HG02678 (cell line): Measurements from ENCODE around the gene BICD2.
"Not testable (repeated sequence)": the region's sequence is repeated elsewhere in the genome, so short reads cannot be mapped to it uniquely, and the experiment has no call there.

Experiments used
- ATAC-seq: cut with Tn5 transposase; IDR thresholded peaks from one replicate; pipeline ENCODE4 v1.9.1; 2021; ENCODE audit warnings: mild to moderate bottlenecking, moderate library complexity; ENCODE audit not compliant: unreplicated experiment

BICD2 gene

DNA sequence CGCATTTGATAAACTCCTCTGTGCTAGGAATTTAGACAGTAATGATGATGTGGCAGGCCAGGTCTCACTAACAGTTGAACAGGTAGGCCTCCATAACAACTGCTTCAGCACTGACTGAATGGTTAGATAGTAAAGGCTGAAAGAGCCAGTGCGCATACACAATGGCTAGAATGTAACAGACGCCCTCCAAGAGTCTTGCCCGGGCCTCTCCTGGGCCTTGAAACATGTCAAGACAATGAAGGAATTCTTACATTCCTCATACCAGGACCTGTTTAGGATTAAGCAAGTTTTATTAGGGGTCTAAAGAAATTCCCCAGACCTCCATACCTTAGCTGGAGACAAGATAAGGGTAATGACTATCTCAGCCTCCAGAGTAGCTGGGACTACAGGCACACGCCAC lies 6.7 kb upstream of the BICD2 start:
- no peak for ATAC-seq

DNA sequence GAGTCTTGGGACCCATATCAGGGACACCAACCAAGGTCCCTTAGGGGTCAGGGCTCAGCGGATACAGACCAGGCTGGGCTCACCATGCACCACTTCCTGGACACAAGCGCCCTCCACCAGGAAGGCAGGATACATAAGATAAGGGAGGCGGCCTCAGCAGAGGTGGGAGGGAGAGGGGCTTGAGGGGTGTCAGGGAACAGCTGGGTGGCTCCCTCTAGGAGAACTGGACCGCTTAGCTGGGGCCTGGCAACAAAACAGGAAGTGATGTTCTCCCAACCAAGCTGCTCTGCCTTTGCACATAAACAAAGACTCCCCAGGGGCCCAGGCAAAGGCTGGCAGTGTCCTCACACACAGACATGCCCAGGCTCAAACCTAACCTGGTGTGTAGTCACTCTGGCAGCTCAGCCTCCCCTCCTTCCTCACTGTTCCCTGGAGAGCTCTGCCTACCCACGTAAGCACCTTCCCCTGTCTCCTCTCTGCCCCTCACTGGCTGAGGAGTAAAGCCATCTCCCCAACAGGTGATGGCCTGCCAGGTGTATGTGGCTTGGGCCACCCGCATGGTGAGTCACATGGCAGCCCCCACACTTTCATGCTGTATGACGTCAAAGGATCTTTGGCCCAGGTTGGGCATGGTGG lies 5.8 kb upstream of the BICD2 start:
- ATAC-seq, result no peak

DNA sequence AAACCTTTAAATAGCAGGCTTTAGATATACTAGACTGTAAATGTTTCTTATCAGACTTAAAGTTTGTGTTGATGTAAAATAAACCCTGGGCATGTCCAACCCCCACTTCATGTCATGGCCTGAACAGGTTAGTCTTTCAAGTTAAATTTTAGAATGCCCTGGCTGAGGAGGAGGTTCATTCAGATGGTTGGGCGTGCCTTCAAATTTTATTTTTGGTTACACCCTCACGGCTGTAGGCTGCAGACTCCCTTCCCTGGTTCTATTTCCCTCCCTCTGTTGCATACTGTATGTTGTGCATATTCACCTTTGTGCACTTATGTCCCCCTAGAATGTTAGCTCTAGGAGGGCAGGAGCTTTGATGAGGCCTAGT lies 5.3 kb upstream of the BICD2 start:
- no peak for ATAC-seq

DNA sequence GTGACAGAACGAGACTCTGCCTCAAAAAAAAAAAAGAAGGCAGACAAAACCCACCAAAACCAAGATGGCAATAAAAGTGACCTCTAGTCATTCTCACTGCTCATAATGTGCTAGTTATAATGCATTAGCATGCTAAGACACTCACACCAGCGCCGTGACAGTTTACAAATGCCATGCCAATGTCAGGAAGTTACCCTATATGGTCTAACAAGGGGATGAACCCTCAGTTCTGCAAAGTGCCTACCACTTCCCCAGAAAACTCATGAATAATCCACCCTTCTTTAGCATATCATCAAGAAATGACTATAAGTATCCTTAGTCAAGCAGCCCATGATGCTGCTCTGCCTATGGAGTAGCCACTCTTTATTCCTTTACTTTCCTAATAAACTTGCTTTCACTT lies 4.7 kb upstream of the BICD2 start:
- no peak for ATAC-seq

DNA sequence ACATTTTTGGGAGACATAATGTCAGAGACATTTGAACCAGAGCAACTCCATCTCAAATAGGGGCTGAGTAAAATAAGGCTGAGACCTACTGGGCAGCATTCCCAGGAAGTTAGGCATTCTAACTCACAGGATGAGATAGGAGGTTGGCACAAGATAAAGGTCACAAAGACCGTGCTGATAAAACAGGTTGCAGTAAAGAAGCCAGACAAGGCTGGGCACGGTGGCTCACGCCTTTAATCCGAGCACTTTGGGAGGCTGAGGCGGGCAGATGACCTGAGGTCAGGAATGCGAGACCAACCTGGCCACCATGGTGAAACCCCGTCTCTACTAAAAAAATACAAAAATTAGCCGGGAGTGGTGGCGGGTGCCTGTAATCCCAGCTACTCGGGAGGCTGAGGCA lies 4.2 kb upstream of the BICD2 start:
- ATAC-seq, result not testable (repeated sequence)

DNA sequence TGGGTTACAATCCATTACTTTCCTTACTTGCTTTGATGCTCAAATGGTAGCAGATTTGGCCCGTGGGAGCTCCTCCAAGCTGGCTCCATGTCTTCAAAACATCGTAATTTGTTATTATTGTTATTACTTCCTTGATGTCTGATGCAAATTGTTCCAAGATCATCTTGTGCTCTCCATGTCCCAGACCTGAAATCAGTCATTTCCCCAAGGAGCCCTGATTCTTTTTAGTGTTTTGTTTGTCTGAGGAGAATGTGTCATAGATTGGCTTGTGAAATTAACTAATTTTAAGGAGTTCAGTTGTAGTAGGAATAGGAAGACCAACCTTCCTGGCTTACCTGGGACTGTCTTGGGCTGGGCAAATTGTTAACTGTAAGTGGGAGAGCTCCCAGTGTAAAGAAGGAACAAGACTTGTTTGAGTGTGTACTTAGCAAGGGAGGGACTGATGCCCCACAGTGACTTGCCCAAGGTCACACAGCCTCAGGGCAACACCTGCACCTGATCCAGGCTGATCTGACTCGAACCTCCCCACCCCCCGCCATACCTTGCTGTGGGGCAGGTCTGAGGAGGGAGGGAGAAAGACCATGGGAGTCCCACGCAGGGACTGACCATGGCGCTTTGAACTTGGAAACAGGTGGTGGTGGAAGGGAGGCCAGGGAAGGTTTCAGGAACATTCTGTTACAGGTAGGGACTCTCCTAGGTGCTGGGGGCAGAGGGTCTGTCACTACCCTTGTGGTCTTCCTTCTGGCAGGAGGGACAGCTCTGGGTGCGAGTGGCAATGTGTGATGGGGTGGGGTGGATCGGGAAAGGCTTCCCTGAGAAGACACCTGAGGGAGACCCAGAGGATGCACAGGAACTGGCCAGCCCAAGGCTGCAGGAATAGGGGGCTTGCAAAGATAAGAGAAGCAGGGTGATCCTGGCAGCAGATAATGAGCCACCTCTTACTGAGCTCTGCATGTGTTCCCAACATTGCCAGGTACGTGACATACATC lies 2.7 kb upstream of the BICD2 start:
- ATAC-seq, result no peak

DNA sequence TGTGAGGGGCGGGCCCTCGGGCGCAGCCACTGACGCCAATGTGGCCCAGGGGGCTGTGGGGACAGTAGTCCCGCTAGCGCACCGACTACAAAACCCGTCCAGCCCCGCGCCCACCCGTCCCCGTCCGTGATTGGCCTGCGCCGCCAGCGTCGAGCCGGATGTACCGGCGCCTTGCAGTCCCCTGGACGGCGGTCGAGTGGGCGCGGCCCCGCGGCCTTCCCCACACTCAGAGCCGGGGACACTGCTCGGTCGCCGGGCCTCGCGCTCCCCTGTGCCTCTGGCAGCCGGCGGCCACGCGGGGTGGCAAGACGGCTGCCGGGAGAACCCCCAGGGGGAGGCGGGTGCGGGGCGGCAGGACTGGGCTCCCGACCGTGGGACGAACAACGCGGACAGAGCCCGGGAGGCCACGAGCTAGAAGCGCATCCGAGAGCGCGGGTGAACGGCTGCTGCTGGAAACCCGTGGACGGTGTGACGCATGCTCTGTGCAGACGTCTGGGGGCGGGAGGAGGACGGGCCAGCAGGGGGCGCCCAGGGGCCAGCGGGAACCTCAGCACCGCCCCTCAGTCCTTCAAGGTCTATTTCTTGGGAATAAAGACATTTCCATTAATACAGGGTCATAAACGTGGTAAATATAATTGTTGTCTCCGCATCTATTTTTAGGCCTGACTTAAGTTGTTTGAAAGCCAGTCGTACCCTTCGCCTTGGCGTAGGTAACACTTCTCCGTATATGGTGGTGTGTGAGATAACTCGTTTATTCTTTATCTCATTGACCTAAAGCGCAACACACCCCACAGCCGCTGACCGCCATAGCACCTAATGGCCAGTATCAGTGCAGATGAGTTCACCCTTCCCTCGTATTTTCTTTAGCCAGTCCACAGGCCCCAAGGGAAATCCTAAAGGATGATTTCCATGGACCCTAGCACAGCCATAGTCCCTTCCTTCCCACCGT lies 629 bp upstream of the BICD2 start:
- ATAC-seq, result peak; percentile 94

DNA sequence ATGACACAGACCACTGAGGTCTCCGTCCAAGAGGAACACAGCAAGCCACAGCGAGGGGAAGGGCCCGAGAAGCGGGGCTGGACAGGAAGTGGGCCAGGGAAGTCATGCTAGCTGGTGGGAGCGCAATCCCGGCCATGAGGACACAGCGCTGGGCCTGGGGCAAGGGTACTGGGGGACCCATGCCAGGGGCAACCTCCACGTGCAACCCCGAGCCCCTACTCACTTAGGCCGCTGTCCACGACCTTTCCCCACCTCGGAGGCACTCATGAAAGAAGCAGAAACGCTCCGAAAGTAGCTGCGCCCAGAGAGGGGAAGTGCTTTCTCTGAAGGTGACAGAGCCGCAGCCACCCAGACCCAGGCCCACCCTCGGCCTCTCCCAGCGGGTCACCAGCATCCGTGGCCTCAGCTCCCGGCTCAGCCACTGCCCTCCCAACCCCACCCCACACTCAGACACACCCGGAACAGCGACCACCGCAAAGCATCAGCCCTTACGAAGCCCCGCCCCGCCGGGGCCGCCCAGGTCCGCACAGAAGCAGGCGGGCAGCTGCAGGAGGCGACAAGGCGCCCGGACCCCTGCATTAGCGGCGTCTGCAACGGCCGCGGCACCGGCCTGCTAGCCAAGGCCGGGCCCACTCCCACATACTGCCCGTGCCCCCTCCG lies 782 bp downstream of the BICD2 start:
- no peak for ATAC-seq

DNA sequence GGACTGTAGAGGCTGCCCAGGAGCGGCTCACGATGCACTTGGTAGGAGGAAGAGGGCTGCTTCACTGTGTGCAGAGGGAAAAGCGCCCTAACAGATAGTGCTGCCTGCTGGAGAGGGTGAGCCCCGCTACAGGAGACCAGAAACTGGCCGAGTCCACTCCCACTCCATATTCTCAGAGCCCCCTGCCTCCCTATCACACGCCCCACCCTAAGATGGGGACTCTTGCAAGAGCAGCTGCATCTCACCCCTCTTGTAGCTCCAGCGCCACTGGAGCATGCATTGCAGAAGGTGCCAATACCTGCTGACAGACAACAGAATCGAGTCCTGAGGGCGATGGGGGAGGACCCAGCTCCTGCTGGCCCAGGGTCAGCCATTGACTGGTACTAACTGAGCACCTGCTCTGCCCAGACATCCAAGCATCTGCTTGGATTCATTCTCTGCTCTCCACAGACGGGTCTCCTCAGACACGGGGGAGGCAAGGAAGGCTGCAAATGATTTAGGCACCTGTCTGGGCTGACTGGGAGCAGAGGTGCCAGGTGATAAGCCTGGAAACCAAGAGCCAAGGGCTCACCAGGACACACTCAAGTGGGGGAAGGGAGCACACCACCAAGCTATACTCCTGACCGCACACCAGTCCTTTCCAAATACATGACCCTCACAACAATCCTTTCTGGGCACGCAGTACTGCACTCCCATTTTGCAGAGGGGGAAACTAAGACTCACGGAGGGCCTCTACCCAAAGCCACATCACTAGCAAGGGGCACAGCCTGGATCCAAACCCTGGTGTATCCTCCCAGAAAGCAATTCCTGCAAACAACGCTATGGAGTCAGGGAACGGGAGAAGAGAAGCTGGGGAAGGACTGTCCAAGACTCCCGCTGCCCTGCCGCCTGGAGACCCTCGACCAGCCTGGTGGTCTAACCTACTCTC lies 1.6 kb downstream of the BICD2 start:
- no peak for ATAC-seq

DNA sequence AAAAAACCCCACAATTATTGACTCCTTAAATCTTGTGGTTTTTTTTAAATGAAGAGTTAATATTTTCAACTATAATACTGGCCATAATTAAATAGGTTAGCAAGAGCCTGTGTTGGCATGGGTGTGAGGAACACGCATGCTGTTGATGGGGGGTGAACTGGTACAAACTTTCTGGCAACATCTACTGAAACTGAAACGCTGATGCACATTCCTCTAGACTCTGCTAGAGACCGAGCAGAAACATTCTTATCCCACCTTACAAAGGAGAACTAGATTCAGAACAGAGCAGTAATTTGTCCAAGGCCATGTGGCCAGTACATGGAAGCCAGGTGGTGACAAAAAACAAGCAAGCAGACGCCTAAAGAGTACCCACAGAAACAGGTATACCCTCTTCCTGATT lies 2.4 kb downstream of the BICD2 start:
- no peak for ATAC-seq

DNA sequence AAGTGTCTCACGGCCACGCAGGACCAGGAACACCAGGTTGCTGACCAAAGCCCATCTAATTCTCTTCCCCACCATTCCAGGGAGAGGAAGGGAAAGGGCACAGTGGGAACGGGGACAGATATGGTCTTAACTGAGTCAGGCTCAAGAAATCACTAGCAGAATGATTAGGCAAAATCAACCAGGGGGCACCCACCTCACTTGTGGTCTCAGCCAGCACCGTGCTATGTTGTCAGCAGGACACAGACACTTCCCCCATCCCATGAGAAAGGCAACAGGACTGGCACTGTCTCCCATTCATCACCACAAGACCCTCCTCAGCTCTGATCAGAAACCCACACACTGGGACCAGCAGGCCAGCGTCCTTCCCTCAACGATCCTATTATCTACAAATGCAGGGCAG lies 2.9 kb downstream of the BICD2 start:
- no peak for ATAC-seq

DNA sequence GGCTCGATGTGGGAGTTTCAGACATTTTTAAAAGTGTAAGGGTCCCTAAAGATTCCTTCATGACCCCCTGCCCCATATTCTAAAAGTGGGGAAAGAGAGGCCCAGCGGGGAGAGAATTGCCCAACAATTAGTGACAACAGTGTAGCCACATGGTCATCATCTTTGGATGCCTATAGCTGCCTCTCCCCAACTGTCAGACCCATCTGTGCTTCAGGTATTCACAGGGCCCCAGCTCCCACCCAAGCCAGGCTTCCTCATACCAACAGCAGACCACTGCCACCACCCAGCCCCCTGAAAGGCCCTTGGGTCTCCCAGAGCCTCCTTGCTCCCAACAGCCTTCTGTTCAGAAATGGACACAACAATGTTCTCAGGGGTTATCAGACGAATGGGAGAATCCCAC lies 4.1 kb downstream of the BICD2 start:
- no peak for ATAC-seq

DNA sequence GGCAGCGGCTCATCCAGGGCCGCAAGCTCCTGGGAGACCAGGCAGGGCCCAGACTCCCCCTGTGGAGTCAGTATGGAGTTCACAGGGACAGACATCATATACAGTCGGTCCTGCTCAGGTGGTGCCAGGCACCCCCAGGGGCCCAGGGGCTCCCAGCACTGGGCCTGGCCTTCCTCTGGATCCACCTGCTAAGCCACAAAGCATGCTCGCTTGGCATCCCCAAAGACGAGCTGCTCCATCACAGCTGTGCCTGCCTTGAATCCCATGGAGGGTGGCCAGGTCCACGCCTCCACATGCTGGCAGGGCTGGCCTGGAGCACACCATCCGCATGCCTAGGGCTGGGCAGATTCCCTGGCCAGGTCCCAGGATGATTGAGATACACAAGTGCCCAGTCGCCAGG lies 4.6 kb downstream of the BICD2 start:
- no peak for ATAC-seq

DNA sequence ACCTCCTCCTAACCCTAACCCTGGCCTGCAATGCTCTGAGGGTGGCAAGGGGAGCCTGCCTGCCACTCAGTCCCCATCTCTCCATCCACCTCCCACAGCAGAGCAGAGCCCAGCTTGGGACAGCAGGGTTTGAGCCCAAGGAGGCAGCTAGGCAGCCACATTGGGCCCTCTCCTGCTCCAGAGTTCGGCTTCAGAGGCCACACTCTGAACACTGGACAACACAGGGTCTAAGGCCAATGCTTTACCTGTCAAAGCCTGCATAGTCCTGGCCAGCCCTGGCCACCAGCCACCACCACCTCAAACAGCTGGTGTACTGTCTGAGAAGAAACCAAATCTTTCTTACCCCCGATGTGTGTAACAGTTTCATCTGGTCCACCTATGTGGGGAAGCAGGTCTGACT lies 5.2 kb downstream of the BICD2 start:
- no peak for ATAC-seq

DNA sequence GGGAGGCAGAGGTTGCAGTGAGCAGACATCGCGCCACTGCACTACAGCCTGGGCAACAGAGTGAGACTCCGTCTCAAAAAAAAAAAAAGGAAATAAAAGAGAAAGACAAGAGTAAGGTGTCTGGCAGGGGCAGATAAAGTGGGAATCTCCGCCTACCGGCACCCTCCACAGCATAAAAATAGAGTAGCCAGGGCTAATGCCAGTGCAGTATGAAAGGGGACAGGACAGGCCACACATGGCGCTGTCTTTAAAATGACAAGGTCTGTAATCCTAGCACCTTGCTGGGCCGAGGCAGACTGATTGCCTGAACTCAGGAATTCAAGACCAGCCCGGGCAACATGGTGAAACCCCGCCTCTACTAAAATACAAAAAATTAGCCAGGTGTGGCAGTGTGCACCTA lies 7.8 kb downstream of the BICD2 start:
- ATAC-seq, result no peak

DNA sequence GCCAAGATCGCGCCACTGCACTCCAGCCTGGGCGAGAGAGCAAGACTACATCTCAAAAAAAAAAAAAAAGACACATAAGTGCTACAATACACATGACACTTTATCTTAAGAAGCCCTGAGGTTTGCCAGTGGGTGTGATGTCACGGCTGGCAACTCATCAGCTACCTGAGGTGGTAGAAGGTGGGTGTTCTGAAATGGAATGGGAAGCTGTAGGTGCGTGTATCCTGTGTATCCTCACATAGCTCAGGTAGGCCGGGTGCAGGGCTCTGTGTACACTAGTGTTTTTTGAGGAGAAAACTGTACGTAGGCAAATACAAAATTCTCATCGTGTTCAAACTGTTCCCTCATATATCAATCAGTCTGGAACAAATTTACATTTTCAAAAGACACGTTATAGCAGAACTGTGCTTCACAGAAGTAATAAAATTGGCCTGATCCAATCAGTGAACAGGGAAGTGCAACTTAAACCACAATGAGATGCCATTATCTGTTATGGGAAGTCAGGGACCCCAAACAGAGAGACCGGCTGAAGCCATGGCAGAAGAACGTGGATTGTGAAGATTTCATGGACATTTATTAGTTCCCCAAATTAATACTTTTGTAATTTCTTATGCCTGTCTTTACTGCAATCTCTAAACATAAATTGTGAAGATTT lies 10.4 kb downstream of the BICD2 start:
- no peak for ATAC-seq

DNA sequence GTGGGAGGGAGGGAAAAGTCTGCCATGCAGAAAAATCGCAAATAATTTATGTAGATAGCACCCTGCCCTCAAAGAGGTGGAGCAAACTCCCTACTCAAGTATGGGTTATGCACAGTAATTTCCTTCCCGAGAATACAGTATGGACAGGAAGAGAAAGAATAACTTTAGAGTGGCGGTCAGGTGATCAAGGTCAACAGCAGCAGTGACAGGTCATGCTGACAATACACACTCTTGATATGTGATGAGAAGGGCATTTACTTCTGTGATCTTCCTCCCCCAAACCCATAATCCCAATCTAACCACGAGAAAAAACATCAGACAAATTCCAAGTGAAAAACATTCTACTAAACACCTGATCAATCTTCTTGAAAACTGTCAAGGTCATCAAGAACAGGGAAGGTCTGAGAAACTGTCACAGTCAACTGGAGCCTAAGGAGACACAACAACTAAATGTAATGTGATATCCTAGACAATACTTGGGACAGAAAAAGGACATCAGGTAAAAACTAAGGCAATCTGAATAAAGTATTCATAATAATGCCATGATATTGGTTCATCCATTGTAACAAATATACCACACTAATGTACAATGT lies 11.7 kb downstream of the BICD2 start:
- ATAC-seq, result no peak

DNA sequence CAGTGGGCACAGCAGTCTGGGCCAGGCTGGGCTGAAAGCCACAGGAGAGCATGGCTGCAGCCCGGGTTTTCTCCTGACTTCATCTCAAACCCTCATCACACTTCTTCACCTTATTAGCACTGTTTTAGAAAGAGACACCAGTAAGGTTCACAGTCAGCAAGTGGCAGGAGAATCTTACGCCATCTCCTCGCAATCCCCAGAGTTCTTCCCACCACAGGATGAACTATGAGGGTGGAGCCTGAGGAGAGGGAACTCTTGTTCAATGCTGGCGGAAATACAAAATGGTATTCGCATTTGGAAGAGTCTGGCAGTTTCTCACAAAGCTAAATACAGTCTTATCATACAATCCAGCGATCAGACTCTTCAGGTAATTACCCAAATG lies 14.7 kb downstream of the BICD2 start:
- ATAC-seq, result no peak
